ENCODE measurements around the gene OR5AS1. TPM values are rescaled to one million over a fixed set of nuclear protein-coding genes. Genes with fewer than 3 reads are reported as not detected.
"Not testable (repeated sequence)": the region's sequence is repeated elsewhere in the genome, so short reads cannot be mapped to it uniquely, and the experiment has no call there.

The OR5AS1 gene
- total RNA-seq, 1 experiment from 2014 or later: not detected

- Histone ChIP-seq H3K4me3 (ENCODE audit: low read depth, low read length) (no peak overlapping the region), H3K4me1 (peaks cover 3% of the 10 kb centered on the region; the same call in 1 of the 2 replicates), H3K27me3 (replicated peaks; ENCODE audit: control insufficient read depth, insufficient read depth, low read length) (no peaks in the 10 kb centered on the region), H3K9me3 (peaks cover 7% of the 10 kb centered on the region; the same call in 1 of the 2 replicates), H3K36me3 (ENCODE audit: control insufficient read depth, insufficient read depth, low read length) (no peaks in the 10 kb centered on the region)
- Mint-ChIP-seq H3K27ac (ENCODE audit: unreplicated experiment) (no peak overlapping the region), H3K9me3 (ENCODE audit: unreplicated experiment) (peaks cover 15% of the 10 kb centered on the region), H3K27me3 (ENCODE audit: insufficient read depth, unreplicated experiment) (no peaks in the 10 kb centered on the region), H3K4me1 (ENCODE audit: low read depth, unreplicated experiment) (peaks cover 16% of the 10 kb centered on the region), H3K4me3 (ENCODE audit: unreplicated experiment) (no peak overlapping the region), H3K36me3 (ENCODE audit: insufficient read depth, unreplicated experiment) (no peaks in the 10 kb centered on the region)
- no peak for DNase-seq
- BruUV-seq (replicated peaks): no TSS peak
- POLR2A ChIA-PET: interaction anchor here (0.5 kb wide), 1 partner anchor 17 kb away, joined by 3 read pairs; no protein-coding TSS in a partner anchor
- CTCF ChIA-PET: no interaction called here
- intact Hi-C loops (cut with micrococcal nuclease; ENCODE audit: unreplicated experiment): no loop called here
- no peak for TF ChIP-seq CTCF (IDR thresholded peaks at IDR 0.05; ENCODE audit: insufficient read depth in 1 of 2, low read depth in 1 of 2, low read length in 1 of 2, severe bottlenecking in 1 of 2, unreplicated experiment in 1 of 2)
Measured at GRCh38 chr11:56049487-56049886, 22.0 kb downstream of the OR5AS1 start.

- H3K4me3 ChIP-seq (ENCODE audit: low read depth, low read length); POLR2A ChIA-PET; CTCF ChIA-PET; H3K27me3 ChIP-seq (replicated peaks; ENCODE audit: control insufficient read depth, insufficient read depth, low read length); H3K9me3 ChIP-seq; H3K27me3 Mint-ChIP-seq (ENCODE audit: insufficient read depth, unreplicated experiment); DNase-seq; BruUV-seq (replicated peaks); H3K36me3 ChIP-seq (ENCODE audit: control insufficient read depth, insufficient read depth, low read length): not testable (repeated sequence)
- intact Hi-C loops (cut with micrococcal nuclease; ENCODE audit: unreplicated experiment): loop anchor here (5.0 kb wide), 1 partner anchor 49 kb away; no protein-coding TSS in a partner anchor
- Mint-ChIP-seq H3K36me3 (ENCODE audit: insufficient read depth, unreplicated experiment) (peaks cover 14% of the 10 kb centered on the region), H3K27ac (ENCODE audit: unreplicated experiment) (peak overlapping the region; percentile 86), H3K4me3 (ENCODE audit: unreplicated experiment) (peak overlapping the region; percentile 13), H3K9me3 (ENCODE audit: unreplicated experiment) (peaks cover 23% of the 10 kb centered on the region), H3K4me1 (ENCODE audit: low read depth, unreplicated experiment) (peaks cover 50% of the 10 kb centered on the region)
- peaks cover 43% of the 10 kb centered on the region for H3K4me1 ChIP-seq
Measured at GRCh38 chr11:56056366-56056765, 28.9 kb downstream of the OR5AS1 start.

- Mint-ChIP-seq H3K4me1 (ENCODE audit: low read depth, unreplicated experiment) (peaks cover 39% of the 10 kb centered on the region), H3K36me3 (ENCODE audit: insufficient read depth, unreplicated experiment) (peaks cover 14% of the 10 kb centered on the region), H3K4me3 (ENCODE audit: unreplicated experiment) (peak overlapping the region; percentile 24), H3K27ac (ENCODE audit: unreplicated experiment) (peak overlapping the region; percentile 86)
- H3K4me3 ChIP-seq (ENCODE audit: low read depth, low read length); H3K27me3 Mint-ChIP-seq (ENCODE audit: insufficient read depth, unreplicated experiment); POLR2A ChIA-PET; H3K27me3 ChIP-seq (replicated peaks; ENCODE audit: control insufficient read depth, insufficient read depth, low read length); BruUV-seq (replicated peaks); CTCF ChIA-PET; H3K9me3 ChIP-seq; H3K36me3 ChIP-seq (ENCODE audit: control insufficient read depth, insufficient read depth, low read length); H3K9me3 Mint-ChIP-seq (ENCODE audit: unreplicated experiment): not testable (repeated sequence)
- H3K4me1 ChIP-seq: peaks cover 45% of the 10 kb centered on the region
- peak; percentile 81 to 83 for DNase-seq
- intact Hi-C loops (cut with micrococcal nuclease; ENCODE audit: unreplicated experiment): loop anchor here (1.0 to 5.0 kb wide), 5 partner anchors 9 to 101 kb away; no protein-coding TSS in a partner anchor
Measured at GRCh38 chr11:56057661-56058237, 30.3 kb downstream of the OR5AS1 start.

GRCh38 chr11:56058260-56058780 lies 30.9 kb downstream of the OR5AS1 start:
- POLR2A ChIA-PET; H3K27me3 Mint-ChIP-seq (ENCODE audit: insufficient read depth, unreplicated experiment); H3K36me3 ChIP-seq (ENCODE audit: control insufficient read depth, insufficient read depth, low read length); H3K9me3 ChIP-seq; CTCF ChIA-PET; H3K4me3 ChIP-seq (ENCODE audit: low read depth, low read length); H3K27me3 ChIP-seq (replicated peaks; ENCODE audit: control insufficient read depth, insufficient read depth, low read length); H3K9me3 Mint-ChIP-seq (ENCODE audit: unreplicated experiment): not testable (repeated sequence)
- intact Hi-C loops (cut with micrococcal nuclease; ENCODE audit: unreplicated experiment): loop anchor here (1.0 to 5.0 kb wide), 5 partner anchors 8 to 102 kb away; no protein-coding TSS in a partner anchor
- peak; percentile 52 to 64 for DNase-seq
- H3K4me1 ChIP-seq: peaks cover 45% of the 10 kb centered on the region
- Mint-ChIP-seq H3K4me3 (ENCODE audit: unreplicated experiment) (peak overlapping the region; percentile 24), H3K27ac (ENCODE audit: unreplicated experiment) (peak overlapping the region; percentile 86), H3K4me1 (ENCODE audit: low read depth, unreplicated experiment) (peaks cover 39% of the 10 kb centered on the region), H3K36me3 (ENCODE audit: insufficient read depth, unreplicated experiment) (peaks cover 14% of the 10 kb centered on the region)
- TSS peak; percentile 55 for BruUV-seq (replicated peaks)

Data from Caco-2 (cell line).